Activated CD8-positive, alpha-beta memory T cell treated with anti-CD3 and anti-CD28 coated beads, Interleukin-2, amount 50 U/mL, for 1 hour (primary cell): ENCODE results near the gene HDLBP.

Experiments
- DNase-seq: peaks from one replicate; pipeline ENCODE4 v3.0.0-alpha.2; 2020; ENCODE audit errors: extremely low read depth

The HDLBP gene

DNA sequence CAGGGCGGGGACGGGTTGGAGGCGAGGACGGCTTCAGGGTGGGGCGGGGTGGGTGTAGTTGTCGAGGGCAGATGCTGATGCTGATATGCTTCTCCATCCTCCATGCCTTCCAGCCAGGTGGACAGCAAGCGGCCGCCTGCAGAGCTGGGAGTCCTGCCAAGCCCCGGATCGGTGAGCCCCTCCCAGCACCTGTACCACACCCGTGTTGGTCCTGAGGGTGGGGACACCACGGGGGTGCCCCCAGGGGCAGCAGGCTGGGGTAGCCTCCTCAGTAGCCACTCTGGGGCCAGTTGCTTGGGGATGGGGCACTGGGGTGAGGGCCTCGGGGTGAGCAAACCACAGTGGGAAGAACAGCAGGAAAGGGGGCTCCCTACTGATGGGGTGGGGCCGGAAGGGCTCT lies 124.4 kb downstream of the HDLBP start:
- DNase-seq, result no peak

DNA sequence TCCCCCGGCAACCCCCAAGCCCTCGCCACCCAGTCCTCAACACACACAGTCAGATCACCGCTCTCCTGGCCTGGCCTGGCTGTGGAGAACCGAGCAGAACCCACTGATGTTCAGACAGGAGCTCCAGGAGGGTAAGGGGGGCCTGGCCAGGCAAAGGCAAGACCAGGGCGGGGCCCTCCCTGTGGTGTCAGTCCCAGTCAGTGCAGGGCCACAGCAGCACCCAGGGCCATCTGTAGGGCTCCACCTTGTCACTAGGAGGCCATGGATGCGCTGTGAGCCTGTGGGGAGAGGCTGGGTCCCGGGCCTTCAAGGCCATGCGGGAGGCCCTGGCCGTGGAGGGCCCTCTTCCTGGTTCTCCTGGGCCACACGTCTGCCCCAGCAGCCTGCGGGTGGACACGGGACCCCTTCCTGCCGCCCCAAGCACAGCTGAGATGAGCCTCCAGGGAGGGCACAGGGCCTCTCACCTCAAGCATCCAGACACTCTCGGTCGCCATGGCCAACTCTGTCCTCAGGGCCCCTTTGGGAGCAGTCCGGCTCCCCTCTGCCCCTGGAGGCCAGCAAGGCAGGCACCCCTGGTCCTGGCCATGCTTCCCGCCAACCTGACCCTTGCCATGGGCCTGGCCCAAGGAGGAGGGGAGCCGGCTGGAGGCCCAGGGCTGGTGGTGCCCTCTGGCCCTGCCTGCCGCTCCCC lies 125.0 kb downstream of the HDLBP start:
- DNase-seq, result no peak

DNA sequence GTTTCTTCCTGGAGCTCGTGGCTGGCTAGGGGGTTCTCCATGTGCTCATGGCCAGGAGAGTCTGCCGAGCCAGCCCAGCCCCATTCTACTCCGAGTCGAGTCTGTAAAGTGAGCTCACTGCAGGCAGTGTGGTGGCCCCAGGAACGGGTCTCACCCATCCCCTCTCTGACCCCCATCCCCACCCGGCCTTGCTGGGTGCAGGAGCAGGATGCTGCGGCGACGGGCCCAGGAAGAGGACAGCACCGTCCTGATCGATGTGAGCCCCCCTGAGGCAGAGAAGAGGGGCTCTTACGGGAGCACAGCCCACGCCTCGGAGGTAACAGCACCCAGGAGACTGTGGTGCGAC lies 125.6 kb downstream of the HDLBP start:
- DNase-seq, result no peak

DNA sequence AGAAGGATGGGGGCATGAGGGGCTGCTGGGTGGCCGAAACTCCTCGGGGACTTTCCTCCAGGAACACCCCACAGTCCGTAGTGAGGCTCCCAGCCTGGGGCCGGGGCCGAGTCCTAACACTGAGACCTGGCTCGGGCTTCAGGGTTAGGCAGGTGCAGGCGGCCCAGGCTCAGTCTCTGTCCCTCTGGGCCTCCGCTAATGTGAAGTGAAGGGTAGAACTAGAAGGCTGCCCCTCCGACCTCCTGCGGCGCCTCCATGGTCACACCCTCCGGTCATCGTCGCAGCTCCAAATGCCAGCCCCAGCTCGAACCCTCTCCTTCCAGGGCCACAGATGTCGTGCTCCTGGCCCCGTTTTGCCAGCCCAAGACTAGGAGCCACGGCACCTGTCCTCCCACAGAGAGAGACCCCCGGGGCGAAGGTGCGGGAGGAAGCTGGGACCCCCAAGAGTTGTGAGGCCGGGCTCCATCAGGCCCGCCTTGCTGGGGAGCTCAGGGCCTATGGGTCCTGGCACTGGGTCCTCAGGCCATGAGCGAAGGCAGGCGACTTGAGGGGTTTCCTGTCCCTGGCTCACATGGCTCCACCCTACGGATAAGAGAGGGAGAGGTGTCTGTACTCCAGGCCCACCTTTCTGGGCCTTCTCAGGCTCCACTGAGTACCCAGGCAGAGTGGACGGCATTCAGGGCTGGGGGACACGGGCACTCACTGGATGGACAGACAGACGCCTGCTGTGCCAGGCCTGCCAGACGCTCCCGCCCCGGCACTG lies 126.2 kb downstream of the HDLBP start:
- no peak for DNase-seq

DNA sequence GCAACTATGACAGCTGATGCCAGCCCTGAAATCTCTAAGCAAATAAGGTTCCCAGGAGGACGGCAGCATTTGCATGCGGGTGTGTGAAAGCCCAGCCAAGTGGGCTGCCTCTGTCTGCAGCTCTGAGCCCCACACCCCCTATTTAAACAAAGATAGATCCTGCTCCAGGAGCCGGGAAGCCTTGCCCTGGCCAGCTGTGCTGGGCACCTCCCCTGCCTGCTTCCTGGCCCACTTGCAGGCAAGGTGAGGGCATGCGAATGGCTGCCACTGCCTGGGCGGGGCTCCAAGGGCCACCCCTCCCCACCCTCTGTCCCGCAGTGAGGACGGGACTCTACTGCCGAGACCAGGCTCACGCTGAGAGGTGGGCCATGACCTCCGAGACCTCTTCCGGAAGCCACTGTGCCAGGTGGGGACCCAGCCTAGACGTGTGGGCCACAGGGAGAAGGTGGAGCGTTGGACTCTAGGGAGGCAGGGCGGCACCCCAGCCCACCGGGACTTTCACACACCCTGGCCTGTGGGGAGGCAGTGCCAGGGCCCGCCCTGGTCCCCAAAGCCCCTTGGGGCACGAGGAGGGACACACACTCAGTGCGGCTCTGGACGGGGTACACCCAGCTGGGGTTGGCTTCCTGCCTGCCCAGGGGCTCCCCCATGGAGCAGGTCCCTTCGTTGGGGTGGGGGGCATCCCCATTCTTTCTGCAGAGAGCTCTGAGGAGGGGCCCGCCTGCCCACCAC lies 126.9 kb downstream of the HDLBP start, which contains the start of gene ANO7:
Gene ANO7, plus strand, starts transcription at position 317 of the 732 bp plus-strand sequence. CDS start 1,387 bp downstream, outside the sequence.
- no peak for DNase-seq

DNA sequence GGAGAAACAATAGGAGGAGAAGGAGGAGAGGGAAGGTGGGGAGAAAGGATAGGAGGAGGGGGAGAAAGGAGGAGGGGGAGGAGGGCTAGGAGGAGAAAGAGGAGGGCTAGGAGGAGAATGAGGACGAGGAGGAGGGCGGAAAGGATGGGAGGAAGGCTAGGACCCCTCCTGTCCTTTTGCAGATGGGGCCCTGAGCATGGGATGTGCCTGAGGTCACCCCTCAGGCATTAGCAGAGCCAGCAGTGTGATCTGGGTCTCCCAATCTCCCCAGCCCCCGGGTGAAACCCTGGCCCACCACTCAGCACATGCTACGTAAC lies 127.6 kb downstream of the HDLBP start:
- no peak for DNase-seq

DNA sequence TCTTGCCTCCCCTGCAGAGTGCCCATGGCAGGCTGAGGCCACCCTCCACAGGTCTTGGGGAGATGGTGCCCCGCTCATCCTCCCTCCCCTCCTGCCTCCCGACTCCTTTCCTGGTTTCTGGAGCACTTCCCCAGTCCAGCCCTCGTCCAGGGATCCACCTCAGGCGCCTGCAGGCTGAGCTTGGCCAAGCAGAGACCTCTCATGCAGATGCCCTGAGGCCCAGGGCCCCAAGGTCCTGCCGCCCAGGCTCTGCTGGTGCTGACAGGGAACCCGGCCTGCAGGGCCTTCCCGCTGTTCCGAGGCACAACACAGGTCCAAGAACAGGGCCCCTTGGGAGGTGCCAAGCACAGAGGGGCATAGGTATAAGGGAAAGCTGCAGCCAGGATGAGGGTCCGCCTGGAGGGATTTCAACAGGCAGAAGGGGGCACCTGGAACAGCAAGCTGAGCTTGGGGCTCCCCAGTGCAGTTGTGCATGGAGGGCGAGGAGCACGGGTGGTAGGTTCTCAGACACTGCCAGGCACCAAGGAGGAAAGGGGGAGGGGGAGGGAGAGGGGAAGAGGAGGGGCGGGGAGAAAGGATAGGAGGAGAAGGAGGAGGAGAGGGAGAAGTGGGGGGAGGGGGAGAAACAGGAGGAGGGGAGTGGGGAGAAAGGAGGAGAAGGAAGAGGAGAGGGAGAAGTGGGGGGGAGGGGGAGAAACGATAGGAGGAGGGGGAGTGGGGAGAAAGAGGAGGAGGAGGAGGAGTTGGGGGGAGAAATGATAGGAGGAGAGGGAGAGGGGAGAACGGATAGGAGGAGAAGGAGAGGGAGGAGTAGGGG lies 128.2 kb downstream of the HDLBP start:
- no peak for DNase-seq

DNA sequence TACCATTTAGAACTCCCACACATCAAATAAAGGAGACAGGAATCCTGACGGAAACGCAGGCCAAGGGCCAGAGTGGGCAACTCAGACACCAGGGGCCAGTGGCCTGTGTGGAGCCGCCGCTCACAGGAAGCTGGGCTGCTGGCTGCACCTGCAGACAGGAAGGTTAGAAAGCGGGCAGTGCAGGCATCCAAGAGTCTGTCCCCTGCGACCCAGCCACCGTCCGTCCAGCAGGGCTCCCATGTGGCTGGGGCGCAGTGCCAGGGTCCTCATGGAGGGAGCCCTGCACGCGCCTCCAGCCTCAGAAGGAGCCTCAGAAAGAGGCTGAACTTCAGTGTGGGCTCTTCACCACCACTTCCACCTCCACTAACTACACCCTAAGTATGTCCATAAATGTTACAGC lies 129.5 kb downstream of the HDLBP start:
- no peak for DNase-seq

DNA sequence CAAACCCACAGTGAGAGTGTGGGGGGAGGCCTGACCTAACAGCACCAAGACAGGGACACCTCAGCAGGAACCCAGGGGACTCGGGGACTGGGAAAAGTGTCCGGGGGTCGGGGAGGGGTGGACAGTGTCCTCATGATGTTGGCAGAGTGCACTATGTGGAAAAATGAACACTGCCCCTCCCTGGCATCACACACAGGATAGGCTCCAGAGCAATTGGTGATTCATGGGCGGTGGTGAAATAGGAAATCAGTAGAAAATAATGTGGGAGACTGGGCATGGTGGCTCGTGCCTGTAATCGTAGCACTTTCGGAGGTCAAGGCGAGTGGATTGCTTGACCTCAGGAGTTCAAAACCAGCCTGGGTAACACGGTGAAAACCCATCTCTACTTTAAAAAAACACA lies 130.6 kb downstream of the HDLBP start:
- no peak for DNase-seq

DNA sequence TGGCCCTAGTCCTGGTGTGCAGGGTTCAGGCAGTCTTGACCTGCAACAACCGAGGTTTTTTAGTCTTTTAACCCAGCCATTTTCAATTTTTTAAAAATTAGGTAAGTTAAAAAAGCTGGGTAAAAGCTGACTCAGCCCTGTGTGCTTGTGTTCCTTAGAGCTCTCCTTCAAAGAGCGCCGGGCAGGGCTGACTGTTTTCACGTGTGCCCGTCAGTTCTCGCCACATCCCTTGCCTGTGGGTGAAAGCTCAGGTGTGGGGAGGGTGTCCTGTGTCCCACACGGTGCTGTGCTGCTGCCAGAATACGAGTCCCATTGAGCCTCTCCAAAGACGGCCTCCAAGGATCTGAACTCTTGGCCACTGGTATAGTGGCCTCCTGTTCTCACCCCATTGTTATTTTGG lies 132.3 kb downstream of the HDLBP start:
- no peak for DNase-seq

DNA sequence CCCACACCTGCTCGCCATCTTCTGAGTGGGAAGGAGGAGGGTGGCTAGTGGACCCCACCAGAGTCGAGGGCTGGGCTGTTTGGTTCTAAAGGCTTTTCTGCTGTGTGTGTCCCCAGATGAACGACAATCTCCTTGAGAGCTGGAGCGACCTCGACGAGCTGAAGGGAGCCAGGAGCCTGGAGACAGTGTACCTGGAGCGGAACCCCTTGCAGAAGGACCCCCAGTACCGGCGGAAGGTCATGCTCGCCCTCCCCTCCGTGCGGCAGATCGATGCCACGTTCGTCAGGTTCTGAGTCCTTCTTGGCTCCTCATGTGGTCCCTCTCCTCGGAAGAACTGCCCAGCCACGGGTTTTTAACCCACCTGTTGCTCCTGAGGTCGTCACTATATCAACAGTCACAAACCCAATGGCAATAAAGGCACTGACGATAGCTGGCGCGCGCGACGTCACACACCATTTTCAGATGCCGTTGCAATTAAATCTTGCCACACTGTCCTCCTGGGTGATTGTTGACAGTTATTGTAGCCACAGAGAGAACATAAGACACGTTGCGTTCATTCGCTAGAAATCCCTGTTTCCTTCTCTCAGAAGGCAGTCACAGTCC lies 132.8 kb downstream of the HDLBP start:
- no peak for DNase-seq

DNA sequence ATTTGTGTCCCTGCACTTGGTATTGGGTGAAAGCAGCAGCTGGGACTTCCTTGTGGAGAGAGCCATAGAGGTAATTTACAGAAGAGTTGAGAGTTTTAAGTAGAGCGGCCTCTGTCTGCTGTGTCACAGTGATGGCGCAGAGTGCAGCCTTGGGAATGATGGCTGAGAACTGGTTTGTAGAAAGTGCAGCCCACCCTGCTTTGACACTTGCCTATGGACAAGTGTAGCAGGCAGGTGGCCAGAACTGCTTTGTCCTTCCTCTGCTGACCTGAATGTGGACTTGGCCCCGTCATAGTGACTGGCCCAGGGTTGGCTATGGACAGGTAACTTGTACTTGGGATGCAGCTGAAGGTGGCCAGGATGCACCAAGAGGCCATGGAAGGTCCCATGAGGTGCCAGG lies 133.3 kb downstream of the HDLBP start:
- no peak for DNase-seq

DNA sequence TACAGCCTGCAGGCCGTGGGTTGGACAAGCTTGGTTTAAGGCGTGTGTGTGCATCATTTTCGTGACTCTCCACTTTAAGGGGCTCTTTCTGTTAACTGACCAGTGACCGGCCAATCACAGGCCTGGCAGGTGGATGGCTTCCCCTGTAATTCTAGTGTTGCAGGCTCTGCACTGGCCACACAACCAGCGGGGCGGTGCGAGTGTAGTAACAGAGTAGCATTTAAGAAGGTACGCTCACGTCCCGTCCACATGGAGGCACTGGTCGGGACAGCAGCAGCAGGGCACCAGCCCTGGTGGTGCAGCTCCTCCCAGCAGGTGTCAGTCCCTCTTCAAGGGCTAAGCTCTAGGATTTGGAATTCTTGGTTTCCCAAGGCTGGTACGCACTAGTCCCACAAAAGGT lies 135.0 kb downstream of the HDLBP start:
- no peak for DNase-seq

DNA sequence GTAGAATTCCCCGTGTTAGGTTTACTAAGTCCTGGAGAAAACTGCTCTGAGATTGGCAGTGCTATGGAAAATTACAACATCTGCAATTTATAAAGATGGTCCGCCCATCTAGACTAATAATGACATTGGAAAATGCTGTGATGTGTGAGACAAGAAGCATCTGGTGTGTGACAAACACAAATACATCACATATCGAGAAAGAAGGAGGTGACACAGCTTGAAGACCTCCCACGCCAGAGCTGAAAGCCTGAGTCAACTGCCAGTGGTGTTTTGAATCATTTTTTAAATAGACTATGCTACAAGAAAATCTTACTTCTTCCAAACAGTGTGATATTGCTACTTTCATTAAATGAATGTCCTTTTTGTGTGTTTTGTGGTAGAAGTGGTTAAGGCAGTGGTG lies 135.6 kb downstream of the HDLBP start:
- DNase-seq, result no peak

DNA sequence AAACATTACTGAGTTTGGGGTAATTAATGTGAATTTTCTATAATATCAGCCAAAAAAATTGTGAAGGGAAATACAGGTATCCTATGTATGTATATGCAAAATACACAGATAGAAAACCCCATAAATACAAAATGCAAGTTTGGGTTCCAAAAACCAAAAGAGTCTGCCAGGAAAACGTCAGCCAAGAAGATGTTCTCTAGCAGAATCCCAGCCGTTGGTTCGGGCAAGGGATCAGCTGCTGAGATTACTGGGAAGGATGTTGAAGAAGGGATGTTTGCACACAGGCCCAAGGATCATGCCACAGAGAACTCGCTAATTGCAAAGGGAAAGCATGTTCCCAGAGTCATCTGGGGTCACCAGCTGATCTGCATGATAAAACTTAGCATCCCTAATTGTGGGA lies 136.5 kb downstream of the HDLBP start:
- no peak for DNase-seq

DNA sequence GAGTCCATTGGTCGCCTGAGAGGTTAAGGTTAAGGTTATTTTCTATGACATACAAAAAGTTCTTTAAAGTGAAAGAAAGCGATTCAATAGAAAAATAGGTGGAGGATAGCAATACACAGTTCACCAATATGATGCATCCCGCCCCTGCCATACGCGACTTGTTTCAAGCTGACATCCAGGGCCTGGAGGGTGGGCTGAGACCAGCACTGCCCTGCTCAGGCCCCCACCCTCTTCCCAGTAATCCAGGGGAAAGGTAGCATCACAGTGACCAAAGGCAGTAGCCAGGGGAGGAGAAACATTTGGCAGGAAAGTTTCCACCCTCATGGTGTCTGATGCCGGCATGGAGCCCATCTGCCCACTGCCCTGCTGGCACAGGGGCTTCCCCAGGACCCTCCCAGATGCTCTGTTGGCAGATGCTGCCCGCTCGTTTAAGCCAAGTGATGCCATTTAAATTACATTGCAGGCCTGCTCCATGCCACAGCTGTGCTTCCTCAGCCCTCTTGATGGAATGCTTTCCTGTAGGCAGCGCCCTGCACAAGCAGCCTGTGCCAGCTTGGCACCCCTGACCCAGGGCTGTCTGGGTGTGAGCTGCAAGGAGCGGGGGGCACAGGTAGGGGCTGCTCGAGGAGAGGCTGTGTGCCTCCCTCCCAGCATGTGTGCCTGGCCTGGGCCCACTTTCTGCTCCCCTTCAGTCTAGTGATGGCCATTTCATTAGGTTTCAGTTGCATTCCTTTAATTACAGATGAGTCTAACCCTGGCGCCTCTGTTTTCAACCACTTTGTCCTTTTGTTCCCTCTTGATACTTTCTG lies 137.7 kb downstream of the HDLBP start:
- no peak for DNase-seq
